ENCODE measurements around the gene PXDC1.
"Not testable (repeated sequence)": the region's sequence is repeated elsewhere in the genome, so short reads cannot be mapped to it uniquely, and the experiment has no call there.

The PXDC1 gene

DNA sequence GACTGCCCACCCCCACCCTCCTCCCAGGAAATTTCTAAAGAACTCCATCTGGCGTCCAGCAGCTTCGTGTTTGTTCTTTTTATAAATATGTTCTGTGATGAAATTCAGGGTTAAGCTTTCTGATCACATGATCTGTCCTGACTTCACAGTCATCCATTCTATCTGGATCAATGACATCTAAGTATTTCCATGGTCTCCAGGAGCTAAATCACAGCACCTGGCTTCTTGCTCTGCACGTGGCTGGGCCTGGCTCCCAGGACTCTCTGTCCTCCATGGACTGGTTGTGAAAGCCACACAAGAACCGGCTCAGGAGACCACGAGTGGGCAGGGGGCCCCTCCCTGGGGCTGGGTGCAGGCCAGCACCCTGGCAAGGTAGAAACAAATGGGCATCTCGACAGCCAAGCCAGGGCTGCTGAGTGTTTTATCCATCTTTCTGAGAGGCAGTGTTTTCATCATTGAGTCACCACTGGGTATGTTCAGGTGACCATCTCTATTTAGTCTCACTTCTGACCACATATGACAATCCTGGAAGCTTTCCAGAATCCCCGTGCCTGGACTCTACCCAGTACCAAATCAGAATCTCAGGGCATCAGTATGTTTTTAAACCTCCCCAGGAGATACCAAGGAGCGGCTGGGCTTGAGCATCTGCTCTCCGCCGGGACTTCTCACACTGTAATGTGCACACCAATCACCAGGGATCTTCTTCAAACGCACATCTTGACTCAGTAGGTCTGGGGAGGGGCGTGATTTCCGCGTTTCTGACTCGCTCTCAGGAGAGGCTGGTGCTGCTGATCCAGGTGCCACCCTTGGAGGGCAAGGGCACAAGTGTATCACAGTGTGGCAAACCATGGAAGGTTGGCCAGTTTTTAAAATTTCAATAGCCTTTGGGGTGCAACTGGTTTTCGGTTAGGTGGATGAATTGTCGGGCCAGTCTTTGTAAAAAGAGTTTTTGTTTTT is 31.6 kb upstream of the PXDC1 start:
- no peak for DNase-seq

DNA sequence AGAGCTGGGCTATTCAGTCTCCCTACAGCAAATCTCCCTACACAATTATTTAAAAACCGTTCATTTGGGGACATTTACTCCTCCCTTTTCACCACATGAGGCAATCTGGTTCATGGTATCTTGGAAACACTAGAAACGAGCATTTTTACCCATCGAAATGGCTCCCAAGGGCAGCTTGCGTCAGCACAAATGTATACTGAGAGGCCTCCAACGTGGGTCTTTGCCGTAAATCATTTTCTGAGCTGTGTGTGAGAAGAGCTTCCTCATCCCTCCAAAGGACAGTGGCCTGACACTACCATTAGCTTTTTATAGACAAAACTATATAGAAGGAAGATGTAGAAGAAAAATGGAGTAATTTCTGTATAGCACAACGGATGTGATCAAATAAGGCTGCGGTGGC is 30.0 kb upstream of the PXDC1 start:
- no peak for DNase-seq

DNA sequence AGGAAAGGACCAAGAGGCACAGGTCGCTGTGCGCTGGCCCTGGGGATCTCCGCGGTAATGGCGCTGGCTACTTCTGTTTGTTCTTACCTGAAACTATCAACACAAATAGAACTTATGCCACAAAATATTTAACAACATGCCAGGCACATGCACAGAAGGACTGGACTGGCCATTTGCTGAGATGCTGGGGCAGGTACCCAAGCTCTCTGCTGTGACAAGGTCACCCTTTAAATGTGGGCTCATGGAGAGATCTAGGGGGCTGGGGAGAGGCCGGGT is 28.0 kb upstream of the PXDC1 start:
- DNase-seq: no peak

GRCh38 chr6:3778701-3779573 is 27.4 kb upstream of the PXDC1 start:
- no peak for DNase-seq

GRCh38 chr6:3777730-3778461 is 26.4 kb upstream of the PXDC1 start:
- DNase-seq: no peak

- DNase-seq: peak; percentile 10
These were observed 25.5 kb upstream of the PXDC1 start for GRCh38 chr6:3776881-3777507.

DNA sequence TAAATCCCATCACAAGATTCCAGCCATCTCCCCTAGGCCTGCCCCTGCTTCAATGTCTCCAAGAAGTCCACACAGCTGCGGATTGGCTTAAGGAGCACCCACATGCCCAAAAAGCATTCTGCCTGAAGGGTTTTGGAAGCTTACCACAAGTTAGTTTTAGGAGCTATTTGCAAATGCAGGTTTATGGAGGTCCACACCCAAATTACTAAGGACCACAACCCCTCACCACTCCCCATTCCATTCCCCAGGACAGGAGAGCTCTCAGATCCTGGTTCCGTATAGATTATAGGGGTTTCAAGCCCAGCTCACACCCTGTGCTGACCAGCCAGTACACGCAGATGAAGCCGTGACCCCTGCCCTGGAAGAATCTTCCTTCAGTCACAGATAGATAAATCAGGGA is 24.3 kb upstream of the PXDC1 start:
- no peak for DNase-seq

GRCh38 chr6:3775386-3775785 is 23.9 kb upstream of the PXDC1 start:
- no peak for DNase-seq

DNA sequence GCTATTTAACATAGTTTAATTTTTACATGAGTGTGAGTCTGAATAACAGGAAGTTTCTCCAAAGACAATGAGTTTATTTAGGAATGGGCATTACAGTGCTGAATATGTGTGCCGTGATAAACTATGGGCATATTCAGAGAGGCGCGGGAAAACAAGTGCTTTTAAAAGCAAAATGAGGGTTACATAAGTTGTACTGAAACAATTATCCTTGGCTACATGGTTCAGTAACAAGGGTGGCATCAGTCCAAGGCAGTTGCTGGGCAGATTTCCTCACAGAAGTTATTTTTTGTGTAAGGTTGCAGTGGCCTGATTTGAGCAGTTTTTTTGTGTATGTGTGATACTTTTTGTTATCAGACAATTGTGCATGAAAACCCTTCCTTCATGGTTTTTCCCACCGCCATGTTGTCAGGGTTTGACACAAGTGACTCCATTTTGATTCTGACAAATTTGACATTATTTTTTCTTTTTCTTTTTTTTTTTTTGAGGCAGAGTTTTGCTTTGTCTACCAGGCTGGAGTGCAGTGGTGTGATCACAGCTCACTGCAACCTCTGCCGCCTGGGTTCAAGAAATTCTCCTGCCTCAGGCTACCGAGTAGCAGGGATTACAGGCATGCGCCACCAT is 22.3 kb upstream of the PXDC1 start:
- peak; percentile 24 for DNase-seq

GRCh38 chr6:3772127-3772999 is 20.9 kb upstream of the PXDC1 start:
- DNase-seq: not testable (repeated sequence)

DNA sequence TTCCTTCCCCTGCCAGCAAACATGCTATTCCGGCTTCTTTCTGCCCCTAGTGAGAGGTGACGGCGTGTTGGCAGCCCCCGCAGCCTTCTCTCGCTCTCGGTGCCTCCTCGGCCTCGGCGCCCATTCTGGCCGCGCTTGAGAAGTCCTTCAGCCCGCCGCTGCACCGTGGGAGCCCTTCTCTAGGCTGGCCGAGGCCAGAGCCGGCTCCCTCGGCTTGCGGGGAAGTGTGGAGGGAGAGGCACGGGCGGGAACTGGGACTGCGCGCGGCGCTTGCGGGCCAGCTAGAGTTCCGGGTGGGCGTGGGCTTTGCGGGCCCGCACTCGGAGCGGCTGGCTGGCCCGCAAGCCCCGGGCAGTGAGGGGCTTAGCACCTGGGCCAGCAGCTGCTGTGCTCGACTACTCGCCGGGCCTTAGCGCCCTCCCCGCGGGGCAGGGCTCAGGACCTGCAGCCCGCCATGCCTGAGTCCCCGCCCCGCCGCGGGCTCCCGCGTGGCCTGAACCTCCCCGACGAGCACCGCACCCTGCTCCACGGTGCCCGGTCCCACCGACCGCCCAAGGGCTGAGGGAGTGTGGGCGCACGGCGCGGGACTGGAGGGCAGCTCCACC is 20.0 kb upstream of the PXDC1 start:
- DNase-seq: no peak

DNA sequence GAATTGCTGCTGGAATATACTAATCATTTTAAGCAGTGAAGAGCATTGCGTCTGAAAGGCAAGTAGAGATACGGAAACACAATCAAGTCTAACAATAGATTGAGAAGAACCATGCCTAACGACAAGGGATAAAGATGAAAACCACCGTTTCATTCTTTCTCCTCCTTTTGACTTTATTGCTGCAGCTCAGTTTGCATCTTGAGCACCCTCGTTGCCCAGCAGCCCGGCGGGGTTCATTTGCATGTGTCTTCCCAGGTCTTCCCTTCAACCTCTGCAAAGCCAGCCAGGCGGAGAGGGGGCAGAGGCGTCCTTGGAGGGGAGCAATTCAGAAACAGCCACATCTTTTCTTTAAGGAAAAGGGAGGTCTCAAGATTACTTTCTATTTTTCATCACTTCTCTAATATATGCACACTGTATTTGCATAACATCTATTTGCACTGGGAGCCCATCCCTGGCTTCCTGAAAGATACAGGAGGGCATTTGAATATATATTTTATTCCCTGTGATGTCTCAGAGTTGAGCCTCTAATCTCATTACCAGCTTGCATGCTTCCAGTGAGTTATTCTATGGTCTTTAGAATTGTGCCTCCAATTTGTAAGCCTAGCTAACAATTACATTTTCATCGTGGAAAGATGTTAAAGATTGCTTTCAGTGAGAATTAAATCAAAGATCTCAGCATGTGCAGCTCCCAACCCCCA is 18.7 kb upstream of the PXDC1 start:
- DNase-seq: no peak

DNA sequence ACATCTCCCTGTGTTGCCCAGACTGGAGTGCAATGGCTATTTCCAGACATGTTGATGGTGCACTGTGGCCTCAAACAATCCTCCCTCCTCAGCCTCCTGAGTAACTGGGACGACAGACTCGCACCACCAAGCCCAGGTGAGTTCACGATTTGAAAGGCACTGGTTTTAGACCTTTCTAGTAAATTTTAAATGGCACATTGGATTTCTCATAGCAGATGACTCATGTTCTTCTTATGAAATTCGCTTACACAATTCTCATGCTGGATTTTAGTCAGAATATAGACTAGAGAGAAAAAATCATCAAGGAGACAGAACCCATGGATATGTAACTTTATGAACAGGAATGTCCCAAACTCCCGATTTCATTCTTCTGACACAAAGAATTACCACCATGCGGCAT is 18.1 kb upstream of the PXDC1 start:
- DNase-seq: no peak

- DNase-seq: no peak
These were observed 17.0 kb upstream of the PXDC1 start for GRCh38 chr6:3768502-3768901.

DNA sequence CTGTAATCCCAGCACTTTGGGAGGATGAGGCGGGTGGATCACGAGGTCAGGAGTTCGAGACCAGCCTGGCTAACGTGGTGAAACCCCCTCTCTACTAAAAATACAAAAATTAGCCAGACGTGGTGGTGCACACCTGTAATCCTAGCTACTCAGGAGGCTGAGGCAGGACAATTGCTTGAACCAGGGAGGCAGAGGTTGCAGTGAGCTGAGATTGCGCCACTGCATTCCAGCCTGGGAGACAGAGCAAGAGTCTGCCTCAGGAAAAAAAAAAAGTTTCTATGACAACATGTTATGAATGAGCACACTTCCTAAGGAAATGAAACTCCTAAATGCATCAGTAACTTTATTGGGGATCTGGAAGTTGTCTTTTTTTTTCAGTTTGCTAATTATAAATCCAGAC is 16.0 kb upstream of the PXDC1 start:
- DNase-seq: not testable (repeated sequence)

- DNase-seq: peak; percentile 76
These were observed 14.7 kb upstream of the PXDC1 start for GRCh38 chr6:3766214-3766613.

- no peak for DNase-seq
These were observed 13.9 kb upstream of the PXDC1 start for GRCh38 chr6:3765415-3765814.

- DNase-seq: peak; percentile 58
These were observed 13.2 kb upstream of the PXDC1 start for GRCh38 chr6:3764516-3765335.

GRCh38 chr6:3762852-3763251 is 11.3 kb upstream of the PXDC1 start:
- no peak for DNase-seq

Data from hematopoietic multipotent progenitor cell treated with erythropoietin and hydrocortisone succinate and interleukin-3 and kit ligand, for 4 days (in vitro differentiated cells).